GM12878 (cell line): ENCODE measurements around the gene PHACTR3. TPM values are rescaled to one million over a fixed set of nuclear protein-coding genes. Genes with fewer than 3 reads are reported as not detected.

Experiments used
- ATAC-seq: fragments of 200-7000 bp; cut with Tn5 transposase; 3 replicates; pipeline ENCODE4 v1.9.1; 2020; ENCODE audit warnings: mild to moderate bottlenecking, moderate library complexity
- BruUV-seq: library from RNA; stranded (reverse); fragments of 400-500 nt; replicated peaks from 2 replicates; lab custom pipeline; 2021; lab: Mats Ljungman, UMichigan
- CTCF ChIA-PET: fragments of 300-600 bp; sonication (Branson Sonifier 250); formaldehyde crosslinking; extraction: SDS; loops from one replicate; lab custom pipeline; 2021; ENCODE audit warnings: inconsistent platforms; lab: Yijun Ruan, JAX
- POLR2A ChIA-PET: fragments of 350-600 bp; formaldehyde crosslinking; extraction: SDS; loops from one replicate; lab custom pipeline; 2021; ENCODE audit warnings: inconsistent platforms; lab: Charles Lee
- RAD21 ChIA-PET: fragments of 300-600 bp; sonication (Branson Sonifier 250); formaldehyde crosslinking; loops from one replicate; lab custom pipeline; 2023; ENCODE audit warnings: antibody characterized with exemption; ENCODE audit not compliant: unreplicated experiment; lab: Charles Lee
- SMC1A ChIA-PET: fragments of 300-600 bp; sonication (Branson Sonifier 250); formaldehyde crosslinking; loops from one replicate; lab custom pipeline; 2023; ENCODE audit not compliant: unreplicated experiment, uncharacterized antibody; lab: Charles Lee
- DNase-seq: peaks from one replicate; pipeline ENCODE4 v3.0.0-alpha.2; 2011; ENCODE audit warnings: low read depth, low spot score
- FAIRE-seq: peaks from 3 replicates; lab custom pipeline; 2011; peaks lifted over from hg19 to GRCh38; lab: Jason Lieb, UNC
- H2AFZ ChIP-seq: 2 replicates; pipeline ENCODE4 v1.6.0; 2011; ENCODE audit warnings: low read depth, low read length, control low read depth; ENCODE audit not compliant: control insufficient read depth
- H3K27ac ChIP-seq: 2 replicates; pipeline ENCODE4 v1.5.1; 2011; ENCODE audit warnings: control low read depth; ENCODE audit not compliant: control insufficient read depth, insufficient read depth
- H3K27me3 ChIP-seq, 2 experiments: replicated peaks in 1 of 2; 2 replicates each; pipeline versions ENCODE4 v1.6.0 to v1.6.1; 2011; ENCODE audit warnings: low read length in 1 of 2; ENCODE audit not compliant: control insufficient read depth in 2 of 2, insufficient read depth in 2 of 2
- H3K36me3 ChIP-seq, 2 experiments: 2 replicates each; pipeline ENCODE4 v1.5.1; 2011; ENCODE audit warnings: low read length in 1 of 2; ENCODE audit not compliant: control insufficient read depth in 2 of 2, insufficient read depth in 2 of 2
- H3K4me1 ChIP-seq: 2 replicates; pipeline ENCODE4 v1.6.1; 2011; ENCODE audit warnings: mild to moderate bottlenecking, low read length, moderate library complexity, mixed read lengths; ENCODE audit not compliant: control insufficient read depth, insufficient read depth
- H3K4me2 ChIP-seq: 2 replicates; pipeline ENCODE4 v1.6.0; 2011; ENCODE audit warnings: control low read depth; ENCODE audit not compliant: control insufficient read depth, insufficient read depth
- H3K4me3 ChIP-seq: fragments of 200-600 bp; sonication (generic); 2 replicates; pipeline ENCODE4 v1.5.1; 2016
- H3K79me2 ChIP-seq: 2 replicates; pipeline ENCODE4 v1.6.0; 2011; ENCODE audit warnings: low read length; ENCODE audit not compliant: control insufficient read depth, insufficient read depth
- H3K9ac ChIP-seq: 2 replicates; pipeline ENCODE4 v1.8.0; 2011; ENCODE audit warnings: low read length, control low read depth, mixed read lengths; ENCODE audit not compliant: control insufficient read depth, insufficient read depth
- H3K9me3 ChIP-seq: replicated peaks from 3 replicates; pipeline ENCODE4 v1.5.1; 2011; ENCODE audit warnings: mild to moderate bottlenecking, low read length; ENCODE audit not compliant: control insufficient read depth, insufficient read depth
- H4K20me1 ChIP-seq: 2 replicates; pipeline ENCODE4 v1.6.0; 2011; ENCODE audit not compliant: control insufficient read depth, insufficient read depth
- BCL3 ChIP-seq: IDR thresholded peaks from 2 replicates; pipeline ENCODE4 v1.6.1; 2011; ENCODE audit warnings: borderline replicate concordance, low read depth, mild to moderate bottlenecking, moderate library complexity, low read length; ENCODE audit not compliant: insufficient read depth, poor library complexity, severe bottlenecking
- GATAD2B ChIP-seq: fragments of 450-650 bp; conservative IDR thresholded peaks from 2 replicates; pipeline ENCODE4 v1.6.1; 2017; ENCODE audit warnings: low read depth, mild to moderate bottlenecking, moderate library complexity
- MYB ChIP-seq: fragments of 150-350 bp; IDR thresholded peaks from 2 replicates; pipeline ENCODE4 v1.6.1; 2014; ENCODE audit warnings: mild to moderate bottlenecking, low read depth, low read length, borderline replicate concordance
- NFYA ChIP-seq: IDR thresholded peaks from 2 replicates; pipeline ENCODE4 v1.6.1; 2011; ENCODE audit warnings: low read depth, mild to moderate bottlenecking, low read length, improper control_type of control experiment, borderline replicate concordance
- POU2F2 ChIP-seq: IDR thresholded peaks from 3 replicates; pipeline ENCODE4 v1.6.1; 2011; ENCODE audit warnings: low read depth, mild to moderate bottlenecking, low read length, borderline replicate concordance
- WGBS: methylation state at CpG from one replicate; pipeline ENCODE4 v1.1.6; 2016; ENCODE audit warnings: low lambda C conversion rate; ENCODE audit not compliant: insufficient replicate concordance, insufficient coverage; ENCODE audit errors: missing lambda C conversion rate; 5-methylcytosine and 5-hydroxymethylcytosine counted together
- in situ Hi-C: fragments of 300-500 bp; cut with MboI; formaldehyde crosslinking; loops from 9 replicates; pipeline ENCODE4 v1.14.3; 2018; ENCODE audit warnings: mixed read lengths
- intact Hi-C: fragments of 100-400 bp; cut with micrococcal nuclease; formaldehyde crosslinking; loops from one replicate; pipeline ENCODE4 v1.14.2; 2022; ENCODE audit not compliant: unreplicated experiment
- polyA plus RNA-seq, 11 experiments: library from polyadenylated mRNA; depleted of rRNA in 4 of 11; unstranded in 6 of 11; stranded (reverse) in 5 of 11; fragments of >200 nt; fragmentation: Nextera tagmentation in 4 of 11; fragmentation: Illumina TruSeq in 1 of 11; extraction: Ambion mirVana in 4 of 11; extraction: Trizol in 1 of 11; gene quantifications; 1 replicate in 1 of 11; 2 replicates in 10 of 11; pipeline versions ENCODE4 v1.2.1 to v1.2.3, GENCODE V29; 2011 to 2016; ENCODE audit warnings: inconsistent platforms in 2 of 11, missing spikeins in 2 of 11, low read depth in 1 of 11
- total RNA-seq, 4 experiments: library from RNA; depleted of rRNA in 3 of 4; stranded (reverse); fragments of >200 nt in 3 of 4; fragmentation: Illumina TruSeq in 1 of 4; extraction: Trizol in 1 of 4; gene quantifications; 2 replicates each; pipeline versions ENCODE4 v1.2.1 to v1.2.3, GENCODE V29; 2013 to 2021

PHACTR3 gene
- total and polyA plus RNA-seq, 10 of the 15 experiments (the other 5 are each of a cell fraction or from before 2014, with no cell fraction given): 0.17 to 2.7 (median 0.27) TPM; not detected in 1

GRCh38 chr20:59630526-59630925 lies 26.2 kb downstream of the PHACTR3 start:
- FAIRE-seq: no peak
- RAD21 ChIA-PET: no interaction called here

More at GRCh38 chr20:59630526-59630925, 26.2 kb downstream of the PHACTR3 start:
- ChIA-PET CTCF (no interaction called here), POLR2A (no interaction called here), SMC1A (no interaction called here)
- Histone ChIP-seq H4K20me1 (no peaks in the 10 kb centered on the region), H3K4me1 (no peaks in the 10 kb centered on the region), H3K4me3 (no peak overlapping the region), H2AFZ (no peak overlapping the region), H3K9ac (no peak overlapping the region), H3K79me2 (no peaks in the 10 kb centered on the region), H3K36me3 (no peaks in the 10 kb centered on the region), H3K27me3 (no peaks in the 10 kb centered on the region; a peak in 1 of 4 replicates), H3K4me2 (no peak overlapping the region), H3K9me3 (no peaks in the 10 kb centered on the region), H3K27ac (no peak overlapping the region)
- TF ChIP-seq GATAD2B (no peak), NFYA (no peak), BCL3 (no peak), POU2F2 (no peak), MYB (no peak)
- 7% methylated on average over 8 of the region's 8 CpGs for whole genome bisulfite sequencing
- in situ Hi-C loops: no loop called here
- no TSS peak for BruUV-seq
- ATAC-seq (no peak), DNase-seq (no peak)
- intact Hi-C loops: no loop called here
